Activated CD8-positive, alpha-beta memory T cell treated with anti-CD3 and anti-CD28 coated beads, Interleukin-2, amount 50 U/mL, for 1 hour (primary cell): ENCODE measurements around the gene TACC2.
"Not testable (repeated sequence)": the region's sequence is repeated elsewhere in the genome, so short reads cannot be mapped to it uniquely, and the experiment has no call there.

Experiments
- DNase-seq: peaks from one replicate; pipeline ENCODE4 v3.0.0-alpha.2; 2020; ENCODE audit errors: extremely low read depth

Gene TACC2

GRCh38 chr10:122089311-122090017 lies 100.5 kb downstream of the TACC2 start:
- no peak for DNase-seq

- DNase-seq = no peak
Measured at GRCh38 chr10:122091722-122092121, 102.8 kb downstream of the TACC2 start.

DNA sequence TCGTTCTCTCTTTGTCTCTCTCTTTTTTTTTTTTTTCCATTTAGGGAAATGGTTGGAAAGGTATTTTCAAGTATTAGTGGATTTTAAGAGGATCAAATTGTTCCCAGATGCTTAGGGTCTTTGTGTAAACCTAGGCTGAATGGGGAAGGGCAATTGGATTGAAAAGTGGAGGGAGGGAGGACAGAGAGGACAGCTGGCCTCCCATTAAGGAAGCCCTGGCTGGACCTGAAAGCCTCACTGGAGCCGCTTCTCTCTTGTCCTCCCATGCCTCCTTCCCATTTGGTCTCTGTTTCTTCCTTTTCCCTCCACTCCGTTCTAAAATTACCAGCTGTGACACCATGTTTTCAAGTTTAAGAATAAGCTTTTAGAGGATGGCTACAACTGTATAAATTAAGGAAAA lies 104.1 kb downstream of the TACC2 start:
- DNase-seq = no peak

DNA sequence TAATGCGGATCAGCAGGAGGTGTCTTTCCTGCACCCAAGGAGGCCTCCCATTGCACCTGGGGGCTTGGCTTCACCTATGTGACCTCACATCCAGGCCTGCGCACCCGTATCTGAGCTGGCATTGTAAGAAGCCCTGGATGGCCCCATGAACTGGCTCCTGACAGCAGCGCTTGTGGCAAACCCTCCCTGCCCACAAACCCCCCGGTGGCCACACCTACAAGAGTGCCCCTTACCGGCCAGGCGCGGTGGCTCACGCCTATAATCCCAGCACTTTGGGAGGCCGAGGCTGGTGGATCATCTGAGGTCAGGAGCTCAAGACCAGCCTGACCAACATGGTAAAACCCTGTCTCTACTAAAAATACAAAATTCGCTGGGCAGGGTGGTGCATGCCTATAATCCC lies 107.2 kb downstream of the TACC2 start:
- not testable (repeated sequence) for DNase-seq

DNA sequence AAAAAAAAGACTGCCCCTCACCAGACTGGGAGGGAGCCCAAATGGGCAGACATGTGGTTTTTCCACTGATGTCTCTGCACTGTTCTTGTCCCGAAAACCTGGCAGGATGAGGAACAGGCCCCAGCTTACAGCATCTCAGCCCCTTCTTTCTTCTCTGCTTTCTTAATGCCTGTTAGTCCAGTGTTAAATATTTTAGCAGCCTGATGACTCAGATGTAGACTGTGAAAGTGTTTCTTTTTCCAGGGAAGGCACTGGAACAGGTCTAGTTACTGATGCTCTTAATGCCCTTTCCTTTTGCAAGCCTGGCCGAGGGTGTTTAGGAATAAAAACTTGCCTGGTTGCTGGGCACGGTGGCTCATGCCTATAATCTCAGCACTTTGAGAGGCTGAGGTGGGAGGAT lies 107.7 kb downstream of the TACC2 start:
- DNase-seq = no peak

DNA sequence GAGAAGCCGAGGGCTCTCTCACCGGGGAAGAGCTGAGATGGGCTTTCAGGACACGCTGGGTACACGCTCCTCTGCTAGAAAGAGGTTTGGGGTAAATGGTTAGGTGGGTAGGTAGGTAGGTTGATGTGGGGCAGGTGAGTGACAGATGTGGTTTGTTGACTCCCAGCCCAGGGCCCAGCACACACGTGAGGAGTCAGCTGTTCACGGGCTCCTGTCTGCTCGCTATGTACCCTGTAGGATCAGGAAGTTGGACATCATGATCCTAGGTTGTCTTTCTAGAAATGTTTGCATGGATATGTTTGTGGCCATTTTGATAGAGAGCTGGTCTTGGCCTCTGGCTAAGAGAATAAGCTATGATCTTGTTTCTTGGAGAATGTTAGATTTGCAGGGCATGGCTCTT lies 109.0 kb downstream of the TACC2 start:
- DNase-seq = no peak

GRCh38 chr10:122098924-122099323 lies 110.0 kb downstream of the TACC2 start:
- no peak for DNase-seq

- no peak for DNase-seq
Measured at GRCh38 chr10:122099562-122099961, 110.6 kb downstream of the TACC2 start.

DNA sequence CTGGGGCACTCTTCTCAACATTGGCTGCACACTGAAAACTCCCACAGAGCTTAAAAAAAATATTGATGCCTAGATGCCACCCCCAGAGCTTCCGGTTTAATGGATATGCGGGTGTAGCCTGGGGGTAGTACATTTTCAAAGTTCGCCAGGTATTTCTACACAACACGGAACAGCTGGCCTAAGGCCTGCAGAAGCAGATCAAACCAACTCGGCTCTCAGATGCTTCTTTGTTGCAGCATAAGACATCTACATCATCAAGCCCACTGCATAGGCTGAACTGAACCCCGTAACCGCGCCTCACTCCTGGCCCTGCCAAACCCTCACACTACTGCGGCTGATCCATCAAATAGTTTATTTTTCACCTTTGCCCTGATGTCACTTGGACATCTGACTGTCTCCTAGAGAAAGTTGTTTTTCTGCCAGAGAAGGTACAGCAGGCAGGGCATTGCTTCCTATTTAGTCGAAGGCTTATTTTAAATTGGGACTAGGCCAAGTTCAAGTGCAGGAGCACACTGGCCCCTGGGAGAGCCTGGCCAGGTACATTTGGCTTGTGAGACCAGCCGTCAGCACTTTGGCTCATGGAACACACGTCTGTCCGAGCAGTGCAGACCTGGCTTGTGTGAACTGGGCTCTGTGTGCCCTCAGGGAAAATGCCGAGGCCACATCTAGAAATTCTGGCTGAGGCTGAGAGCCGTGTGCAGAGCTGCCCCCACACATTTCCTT lies 113.3 kb downstream of the TACC2 start:
- DNase-seq = no peak

GRCh38 chr10:122102869-122103525 lies 114.0 kb downstream of the TACC2 start:
- DNase-seq = no peak

GRCh38 chr10:122103592-122103991 lies 114.6 kb downstream of the TACC2 start:
- no peak for DNase-seq

DNA sequence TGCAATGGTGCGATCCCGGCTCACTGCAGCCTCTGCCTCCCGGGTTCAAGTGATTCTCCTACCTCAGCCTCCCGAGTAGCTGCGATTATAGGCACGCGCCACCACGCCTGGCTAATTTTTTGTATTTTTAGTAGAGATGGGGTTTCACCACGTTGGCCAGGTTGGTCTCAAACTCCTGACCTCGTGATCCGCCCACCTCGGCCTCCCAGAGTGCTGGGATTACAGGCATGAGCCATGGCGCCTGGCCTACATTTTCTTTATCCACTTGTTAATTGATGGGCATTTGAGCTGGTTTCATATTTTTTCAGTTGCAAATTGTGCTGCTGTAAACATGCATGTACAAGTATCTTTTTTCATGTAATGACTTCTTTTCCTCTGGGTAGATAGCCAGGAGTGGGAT lies 119.8 kb downstream of the TACC2 start:
- DNase-seq = not testable (repeated sequence)

DNA sequence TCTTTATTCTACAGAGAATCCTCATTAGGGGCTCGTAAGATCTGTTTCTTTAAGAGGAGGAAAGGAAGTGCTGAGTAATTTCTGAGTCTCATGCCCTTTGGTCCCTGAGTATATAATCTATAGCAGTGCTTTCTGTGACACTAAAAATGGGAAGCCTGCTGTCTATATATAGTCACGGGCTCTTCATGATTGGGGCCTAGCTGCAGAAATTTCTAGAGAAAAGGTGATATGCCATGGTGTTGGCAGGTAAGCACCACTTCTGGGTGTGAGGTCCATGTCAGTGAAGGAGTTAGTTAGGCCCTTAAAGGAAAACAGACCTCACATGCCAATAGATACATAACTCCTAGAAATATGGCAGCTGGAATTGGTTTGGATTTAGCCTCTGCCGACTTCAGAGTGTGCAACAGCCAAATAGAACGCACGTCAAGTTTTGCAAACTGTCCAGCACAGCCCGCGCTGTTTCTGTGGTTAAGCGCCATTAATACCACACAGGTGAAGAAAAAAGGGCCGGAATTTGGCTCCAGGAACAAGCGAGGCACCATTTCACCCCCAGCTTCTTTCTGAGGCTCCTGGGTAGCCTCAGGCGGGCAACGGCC lies 123.2 kb downstream of the TACC2 start:
- DNase-seq = no peak

GRCh38 chr10:122112625-122113160 lies 123.7 kb downstream of the TACC2 start:
- DNase-seq = no peak

DNA sequence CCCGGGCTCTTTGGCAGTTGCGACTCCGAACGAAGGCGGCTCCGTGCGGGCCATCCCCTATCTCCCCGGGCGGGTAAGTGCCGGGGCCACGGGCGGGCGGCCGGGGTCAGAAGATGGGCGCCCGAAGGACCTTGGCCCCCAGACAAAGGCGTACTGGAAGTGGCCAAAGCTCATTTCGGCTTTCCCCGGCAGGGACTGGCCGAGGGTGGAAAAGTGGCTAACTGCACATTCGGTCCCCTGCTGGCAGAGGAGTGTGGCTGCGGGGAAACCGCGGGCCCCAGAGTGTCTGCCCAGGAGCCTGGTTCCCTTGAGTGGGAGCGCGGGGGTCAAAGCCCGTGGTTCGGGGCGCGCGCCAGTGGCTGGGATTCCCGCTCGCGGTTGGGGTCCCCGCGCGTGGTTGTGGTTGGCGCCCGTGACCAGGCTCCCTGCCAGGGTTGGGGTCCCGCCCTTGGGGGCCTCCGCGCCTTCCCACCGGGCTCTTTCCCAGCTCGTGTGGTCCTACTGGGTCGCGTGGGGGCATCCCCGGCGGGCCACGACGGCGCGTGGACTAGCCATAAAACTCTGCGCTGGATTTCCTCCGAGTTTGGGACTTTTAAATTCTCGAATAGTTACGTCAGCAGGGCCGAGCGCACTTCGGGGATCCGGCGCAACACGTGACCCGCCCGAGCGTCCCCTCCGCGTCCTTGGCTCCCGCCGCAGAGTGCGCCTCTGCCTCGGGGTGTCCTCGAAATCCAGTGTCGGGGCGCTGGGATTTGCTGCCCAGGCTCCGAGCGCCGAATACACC lies 124.4 kb downstream of the TACC2 start:
- DNase-seq = no peak

GRCh38 chr10:122113945-122114747 lies 125.2 kb downstream of the TACC2 start:
- DNase-seq = no peak

DNA sequence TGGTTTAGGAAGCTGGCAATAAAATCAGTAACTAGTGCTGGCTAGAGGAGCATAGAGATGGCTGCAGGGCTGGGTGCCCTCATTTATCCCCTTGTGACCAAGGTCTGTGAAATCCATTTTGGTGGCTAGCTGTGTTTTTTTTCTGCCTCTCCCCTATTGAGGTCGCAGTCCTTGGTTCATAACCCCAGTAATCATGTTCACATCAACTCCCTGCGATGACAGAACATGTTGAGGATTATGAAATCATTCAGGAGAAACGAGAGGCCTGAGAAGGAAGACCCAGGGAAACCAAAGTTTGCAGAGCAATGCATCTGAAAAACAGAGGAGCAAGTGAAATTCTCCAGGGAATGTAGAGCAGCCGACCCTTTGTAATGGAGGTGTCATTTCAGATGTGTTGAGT lies 126.9 kb downstream of the TACC2 start:
- no peak for DNase-seq

DNA sequence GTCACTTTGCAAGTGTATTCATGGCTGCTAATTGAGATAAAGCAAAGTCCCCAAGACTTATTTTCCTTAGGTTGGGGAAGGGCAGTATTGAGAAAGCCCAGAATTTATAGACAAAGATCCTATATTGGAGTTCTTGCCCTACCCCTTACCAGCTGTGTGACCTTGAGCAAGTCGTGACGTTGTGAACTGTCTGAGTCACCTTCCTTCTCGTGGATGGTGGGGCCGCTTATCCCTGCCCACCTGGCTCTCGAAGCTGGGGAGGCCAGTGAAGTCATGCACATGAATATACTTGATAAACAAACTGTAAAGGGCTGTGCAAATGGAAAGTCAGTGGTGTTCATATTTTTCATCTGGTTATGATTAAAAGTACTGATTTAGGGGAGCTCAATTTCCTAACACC lies 127.4 kb downstream of the TACC2 start:
- DNase-seq = no peak

DNA sequence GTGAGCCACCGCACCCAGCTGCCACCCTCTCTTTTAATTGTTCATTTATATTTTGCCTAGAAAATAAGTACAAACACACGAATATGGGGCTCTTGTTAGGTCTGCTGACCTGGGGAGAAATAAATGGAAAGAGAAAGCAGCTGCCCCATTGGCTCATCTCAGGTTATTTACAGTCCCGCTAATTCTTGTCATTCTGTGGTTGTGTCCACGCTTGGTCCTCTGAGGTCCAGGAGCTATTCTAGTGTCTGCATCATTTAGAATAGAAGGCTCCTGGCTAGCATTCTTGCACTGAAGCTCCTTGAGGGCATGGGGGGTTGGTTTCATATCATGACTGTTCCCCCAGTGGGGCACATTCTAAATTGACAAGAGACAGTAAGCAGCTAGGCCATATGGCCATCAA lies 128.5 kb downstream of the TACC2 start:
- DNase-seq = no peak

DNA sequence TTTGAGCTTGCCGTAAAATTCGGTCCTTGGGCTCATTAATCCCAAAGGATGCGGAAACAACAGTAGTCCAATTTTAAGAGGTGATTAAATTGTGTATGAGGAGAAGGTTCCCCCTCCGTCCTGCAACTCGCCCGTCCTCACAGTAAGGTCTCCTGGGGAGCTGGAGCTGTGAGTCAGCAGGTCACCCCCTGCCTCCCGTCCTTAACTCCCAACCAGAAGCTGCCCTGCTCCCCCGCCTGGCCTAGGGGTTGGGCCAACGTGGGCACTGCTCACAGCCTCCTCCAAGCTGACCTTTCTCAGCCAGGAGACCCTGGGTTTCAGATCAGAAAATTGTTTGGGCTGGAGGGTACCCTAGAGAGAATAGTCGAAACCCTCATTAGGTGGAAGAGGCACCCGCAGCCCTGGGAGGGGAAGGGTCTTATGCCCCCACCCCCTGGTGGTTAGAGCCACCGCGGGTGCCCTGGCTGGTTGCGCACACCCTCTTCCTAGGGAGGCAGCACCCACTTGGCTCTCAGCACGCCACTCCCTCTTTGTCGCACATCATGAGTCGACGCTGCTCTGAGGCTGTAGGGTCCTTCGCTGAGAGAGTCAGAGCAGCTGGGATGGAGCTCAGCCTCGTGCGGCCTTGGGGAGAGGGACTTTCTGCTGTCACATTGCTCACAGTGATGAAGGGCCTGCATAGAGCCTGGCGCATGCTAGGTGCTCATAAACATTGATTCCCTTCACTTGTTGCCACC lies 131.2 kb downstream of the TACC2 start:
- no peak for DNase-seq
